Peyer's patch (tissue), 4 donors: ENCODE measurements around the gene HOXA3. TPM values are rescaled to one million over a fixed set of nuclear protein-coding genes. Genes with fewer than 3 reads are reported as not detected.

Experiments
- DNase-seq, 3 donors: peaks; one replicate each; pipeline ENCODE4 v3.0.0-alpha.2; 2017 to 2019
- H3K27ac ChIP-seq, 4 donors: fragments of 200-600 bp; sonication (generic); one replicate each; pipeline ENCODE4 v1.5.1; 2016 to 2019
- H3K27me3 ChIP-seq, 2 donors: fragments of 200-600 bp; sonication (generic); one replicate each; pipeline ENCODE4 v1.5.1; 2019
- H3K36me3 ChIP-seq, 3 donors: fragments of 200-600 bp; sonication (generic); one replicate each; pipeline ENCODE4 v1.5.1; 2016 to 2019
- H3K4me1 ChIP-seq, 4 donors: fragments of 200-600 bp; sonication (generic); one replicate each; pipeline ENCODE4 v1.5.1; 2016 to 2019
- H3K4me3 ChIP-seq, 4 donors: fragments of 200-600 bp; sonication (generic); 1 replicate in 3 of 4; 2 replicates in 1 of 4; pipeline ENCODE4 v1.5.1; 2016 to 2019; ENCODE audit warnings: mild to moderate bottlenecking in 1 of 4
- H3K9me3 ChIP-seq, 4 donors: fragments of 200-600 bp; sonication (generic); one replicate each; pipeline ENCODE4 v1.5.1; 2016 to 2019; ENCODE audit warnings: mild to moderate bottlenecking in 1 of 4
- POLR2A ChIP-seq, 2 donors: fragments of 450-650 bp; IDR thresholded peaks; one replicate each; pipeline ENCODE4 v1.5.1; 2017; ENCODE audit warnings: antibody characterized with exemption in 2 of 2, mild to moderate bottlenecking in 2 of 2, moderate library complexity in 2 of 2
- total RNA-seq, 4 donors: library from RNA; depleted of rRNA; stranded (reverse); fragments of >200 nt; gene quantifications; one replicate each; pipeline ENCODE4 v1.1.0, GENCODE V29; 2016
- TF ChIP-seq, protein P1 (sequence below), 6 experiments: fragments of 450-650 bp in 4 of 6; fragments of 200-600 bp in 2 of 6; sonication (generic) in 1 of 6; IDR thresholded peaks; one replicate each; pipeline ENCODE4 v1.5.1; 2017 to 2019; ENCODE audit warnings: antibody characterized with exemption in 6 of 6, mild to moderate bottlenecking in 3 of 6, moderate library complexity in 1 of 6

The HOXA3 gene
- total RNA-seq, 4 donors from 2014 or later = 6.7 to 21.2 (median 13.9) TPM

DNA sequence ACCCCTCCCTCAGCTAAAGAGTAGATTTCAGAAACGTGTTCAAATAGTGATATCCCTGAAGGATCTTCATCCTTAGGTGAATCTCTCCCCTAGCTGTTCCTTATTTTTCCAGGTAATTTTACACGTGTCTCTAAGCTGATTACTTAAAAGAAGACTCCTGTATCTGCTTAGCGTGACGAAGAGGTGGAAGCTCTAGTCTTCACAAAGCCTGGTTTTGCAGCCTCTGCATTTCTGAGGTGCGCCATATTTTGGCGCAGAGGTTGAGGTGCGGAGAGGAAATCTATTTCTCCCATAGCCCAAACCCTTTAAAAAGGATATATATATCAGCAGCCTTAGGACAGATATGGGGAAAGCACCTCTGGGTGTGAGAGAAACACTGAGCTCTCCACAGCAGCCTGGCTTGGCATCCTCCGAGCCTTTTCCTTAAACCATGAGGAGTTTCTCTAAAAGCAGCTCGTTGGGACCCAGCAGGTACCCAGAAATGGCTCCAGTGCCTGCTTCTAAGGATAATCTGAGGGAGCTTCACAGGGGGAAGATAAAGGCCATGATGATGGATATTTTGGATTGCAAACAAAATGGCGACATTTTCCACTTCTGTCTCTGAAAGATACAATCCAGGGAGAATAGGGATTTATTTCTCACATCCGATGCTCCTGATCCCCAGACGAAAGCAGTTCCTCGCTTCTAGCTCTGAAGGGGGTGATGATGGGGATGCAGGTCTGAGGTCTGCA, 46.9 kb downstream of the HOXA3 start:
- Histone ChIP-seq H3K9me3 (no peaks in the 10 kb centered on the region), H3K27me3 (no peaks in the 10 kb centered on the region), H3K36me3 (no peaks in the 10 kb centered on the region), H3K4me3 (no peak overlapping the region), H3K4me1 (peaks cover 0 to 25% (median 1%) of the 10 kb centered on the region in 4 donors), H3K27ac (peak overlapping the region in 3 of 4 donors; percentile 26 to 93 (median 89))
- TF ChIP-seq, protein P1, sequence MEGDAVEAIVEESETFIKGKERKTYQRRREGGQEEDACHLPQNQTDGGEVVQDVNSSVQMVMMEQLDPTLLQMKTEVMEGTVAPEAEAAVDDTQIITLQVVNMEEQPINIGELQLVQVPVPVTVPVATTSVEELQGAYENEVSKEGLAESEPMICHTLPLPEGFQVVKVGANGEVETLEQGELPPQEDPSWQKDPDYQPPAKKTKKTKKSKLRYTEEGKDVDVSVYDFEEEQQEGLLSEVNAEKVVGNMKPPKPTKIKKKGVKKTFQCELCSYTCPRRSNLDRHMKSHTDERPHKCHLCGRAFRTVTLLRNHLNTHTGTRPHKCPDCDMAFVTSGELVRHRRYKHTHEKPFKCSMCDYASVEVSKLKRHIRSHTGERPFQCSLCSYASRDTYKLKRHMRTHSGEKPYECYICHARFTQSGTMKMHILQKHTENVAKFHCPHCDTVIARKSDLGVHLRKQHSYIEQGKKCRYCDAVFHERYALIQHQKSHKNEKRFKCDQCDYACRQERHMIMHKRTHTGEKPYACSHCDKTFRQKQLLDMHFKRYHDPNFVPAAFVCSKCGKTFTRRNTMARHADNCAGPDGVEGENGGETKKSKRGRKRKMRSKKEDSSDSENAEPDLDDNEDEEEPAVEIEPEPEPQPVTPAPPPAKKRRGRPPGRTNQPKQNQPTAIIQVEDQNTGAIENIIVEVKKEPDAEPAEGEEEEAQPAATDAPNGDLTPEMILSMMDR (IDR thresholded peaks at IDR 0.05) = no peak
- peak in 1 of 3 donors; percentile 30 for DNase-seq

GRCh38 chr7:27104341-27105058, 47.9 kb downstream of the HOXA3 start:
- Histone ChIP-seq H3K27me3 (no peaks in the 10 kb centered on the region), H3K4me1 (peaks cover 0 to 24% (median 1%) of the 10 kb centered on the region in 4 donors), H3K4me3 (no peak overlapping the region), H3K9me3 (no peaks in the 10 kb centered on the region), H3K27ac (peak overlapping the region in 3 of 4 donors; percentile 6 to 93 (median 89)), H3K36me3 (no peaks in the 10 kb centered on the region)
- peak in 1 of 3 donors; percentile 29 for DNase-seq
- TF ChIP-seq, protein P1 (IDR thresholded peaks at IDR 0.05) = no peak
- no peak for TF ChIP-seq POLR2A (IDR thresholded peaks at IDR 0.05)

- H3K4me3 ChIP-seq = peak overlapping the region in 2 of 4 donors; percentile 52 to 66
- peak overlapping the region; percentile 6 to 93 (median 62) for H3K27ac ChIP-seq
- DNase-seq = peak in 2 of 3 donors; percentile 64 to 69
- peaks cover 0 to 17% (median 1%) of the 10 kb centered on the region in 4 donors for H3K4me1 ChIP-seq
- no peak for TF ChIP-seq POLR2A (IDR thresholded peaks at IDR 0.05)
- TF ChIP-seq, protein P1 (IDR thresholded peaks at IDR 0.05) = no peak
- H3K27me3 ChIP-seq = no peaks in the 10 kb centered on the region
- no peaks in the 10 kb centered on the region for H3K36me3 ChIP-seq
- no peaks in the 10 kb centered on the region for H3K9me3 ChIP-seq
Measured at GRCh38 chr7:27103489-27104226, 48.7 kb downstream of the HOXA3 start.

GRCh38 chr7:27102581-27103442, 49.6 kb downstream of the HOXA3 start, which contains the start of gene HOXA2:
HOXA2 (minus strand) TSS chr7:27102683; CDS start chr7:27102500, 183 bp downstream.
- Histone ChIP-seq H3K27me3 (no peaks in the 10 kb centered on the region), H3K4me1 (peaks cover 0 to 19% (median 1%) of the 10 kb centered on the region in 4 donors), H3K36me3 (no peaks in the 10 kb centered on the region), H3K9me3 (no peaks in the 10 kb centered on the region), H3K4me3 (peak within 1 kb of the TSS; percentile 21 to 66 (median 37)), H3K27ac (peak within 1 kb of the TSS; percentile 56 to 93 (median 74))
- peak in 2 of 3 donors; percentile 66 to 75 for DNase-seq
- TF ChIP-seq, protein P1 (IDR thresholded peaks at IDR 0.05) = no peak
- peak in 1 of 2 donors; percentile 24 for TF ChIP-seq POLR2A (IDR thresholded peaks at IDR 0.05)
